ENCODE results near the gene SPATA20.

SPATA20 gene

DNA sequence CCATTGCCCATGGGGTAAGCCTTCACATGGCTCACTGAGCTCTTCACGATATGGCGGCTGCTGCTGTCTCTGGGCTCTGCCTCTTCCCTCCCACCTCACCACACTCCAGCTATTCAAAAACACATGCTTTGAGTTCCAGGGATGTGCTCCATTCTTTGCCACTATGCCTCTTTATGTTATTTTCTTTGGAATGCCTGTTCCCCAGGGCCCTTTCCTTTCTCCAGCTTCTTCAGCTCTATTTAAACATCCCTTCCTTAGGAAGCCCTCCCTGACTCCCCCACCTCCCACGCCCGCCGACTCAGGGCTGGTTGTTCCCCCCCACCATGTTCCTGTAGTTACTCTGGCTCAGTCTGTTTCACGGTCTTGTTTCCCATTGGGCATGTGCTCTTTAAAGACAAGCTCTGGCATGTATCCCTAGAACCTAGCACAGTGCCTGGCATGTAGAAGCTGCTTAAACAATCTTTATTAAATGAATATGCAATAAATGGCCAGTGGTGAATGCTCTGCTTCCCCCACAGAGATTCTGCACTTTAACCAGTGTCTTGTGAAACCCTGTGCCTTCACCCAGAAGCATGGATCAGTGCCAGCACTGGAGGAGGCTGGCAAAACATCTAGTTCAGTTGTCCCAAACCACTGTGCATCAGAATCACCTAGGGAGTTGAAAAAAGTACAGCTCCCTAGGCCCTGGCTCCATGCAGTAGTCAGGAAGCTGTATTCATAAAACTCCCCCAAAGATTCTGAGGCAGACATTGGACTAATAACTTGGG, 31.9 kb upstream of the SPATA20 start:
- Histone ChIP-seq H4K20me1 (ENCODE audit: insufficient read depth, low read length) (no peaks in the 10 kb centered on the region), H3K9ac (ENCODE audit: low read depth, low read length) (no peak overlapping the region), H3K27me3 (ENCODE audit: insufficient read depth, low read length, poor library complexity) (peaks cover 5% of the 10 kb centered on the region), H3K27ac (ENCODE audit: low read length) (no peak overlapping the region), H3K4me3 (ENCODE audit: low read depth in 1 of 2, low read length in 2 of 2) (no peak overlapping the region), H3K4me2 (ENCODE audit: insufficient read depth, low read length) (no peak overlapping the region), H2AFZ (ENCODE audit: low read depth, low read length) (no peak overlapping the region), H3K36me3 (ENCODE audit: insufficient read depth, low read length) (no peaks in the 10 kb centered on the region), H3K4me1 (ENCODE audit: insufficient read depth, low read length) (peaks cover under 1% of the 10 kb centered on the region; the same call in 1 of the 2 replicates), H3K79me2 (ENCODE audit: insufficient read depth, low read length) (no peaks in the 10 kb centered on the region), H3K9me3 (ENCODE audit: insufficient read depth, low read length, severe bottlenecking) (no peaks in the 10 kb centered on the region)
- no peak for ATAC-seq (ENCODE audit: insufficient read depth, low read depth)
- TF ChIP-seq, protein P1, sequence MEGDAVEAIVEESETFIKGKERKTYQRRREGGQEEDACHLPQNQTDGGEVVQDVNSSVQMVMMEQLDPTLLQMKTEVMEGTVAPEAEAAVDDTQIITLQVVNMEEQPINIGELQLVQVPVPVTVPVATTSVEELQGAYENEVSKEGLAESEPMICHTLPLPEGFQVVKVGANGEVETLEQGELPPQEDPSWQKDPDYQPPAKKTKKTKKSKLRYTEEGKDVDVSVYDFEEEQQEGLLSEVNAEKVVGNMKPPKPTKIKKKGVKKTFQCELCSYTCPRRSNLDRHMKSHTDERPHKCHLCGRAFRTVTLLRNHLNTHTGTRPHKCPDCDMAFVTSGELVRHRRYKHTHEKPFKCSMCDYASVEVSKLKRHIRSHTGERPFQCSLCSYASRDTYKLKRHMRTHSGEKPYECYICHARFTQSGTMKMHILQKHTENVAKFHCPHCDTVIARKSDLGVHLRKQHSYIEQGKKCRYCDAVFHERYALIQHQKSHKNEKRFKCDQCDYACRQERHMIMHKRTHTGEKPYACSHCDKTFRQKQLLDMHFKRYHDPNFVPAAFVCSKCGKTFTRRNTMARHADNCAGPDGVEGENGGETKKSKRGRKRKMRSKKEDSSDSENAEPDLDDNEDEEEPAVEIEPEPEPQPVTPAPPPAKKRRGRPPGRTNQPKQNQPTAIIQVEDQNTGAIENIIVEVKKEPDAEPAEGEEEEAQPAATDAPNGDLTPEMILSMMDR (IDR thresholded peaks at IDR 0.05; ENCODE audit: borderline replicate concordance, extremely low read depth, low read length, poor library complexity, severe bottlenecking): no peak
- TF ChIP-seq EZH2 (IDR thresholded peaks at IDR 0.05; ENCODE audit: borderline replicate concordance, low read depth, low read length, severe bottlenecking): no peak
- no peak for DNase-seq

DNA sequence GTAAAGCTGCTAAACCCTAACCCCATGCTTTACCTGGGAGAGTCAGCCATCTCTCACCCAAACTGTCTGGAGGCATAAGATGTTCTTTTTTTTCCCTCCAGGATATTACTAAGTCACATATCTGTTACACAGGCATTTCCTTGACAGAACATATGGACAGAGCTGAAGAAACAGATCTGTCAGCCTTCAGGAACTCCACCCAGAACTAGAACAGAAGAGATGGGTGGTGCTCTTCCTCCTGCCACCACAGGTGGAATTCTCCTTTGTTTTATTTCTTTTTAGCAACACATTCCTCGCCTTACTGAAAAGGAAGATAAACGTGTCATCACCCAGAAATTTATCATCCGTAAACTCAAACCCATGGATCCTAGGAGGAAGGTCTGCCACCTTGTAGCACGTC, 30.0 kb upstream of the SPATA20 start:
- H3K4me3 ChIP-seq (ENCODE audit: low read depth in 1 of 2, low read length in 2 of 2): no peak overlapping the region
- H3K9ac ChIP-seq (ENCODE audit: low read depth, low read length): no peak overlapping the region
- H3K36me3 ChIP-seq (ENCODE audit: insufficient read depth, low read length): no peaks in the 10 kb centered on the region
- no peak overlapping the region for H3K27ac ChIP-seq (ENCODE audit: low read length)
- ATAC-seq (ENCODE audit: insufficient read depth, low read depth) (no peak), DNase-seq (no peak)
- no peaks in the 10 kb centered on the region for H3K9me3 ChIP-seq (ENCODE audit: insufficient read depth, low read length, severe bottlenecking)
- H3K4me1 ChIP-seq (ENCODE audit: insufficient read depth, low read length): no peaks in the 10 kb centered on the region
- no peak overlapping the region for H2AFZ ChIP-seq (ENCODE audit: low read depth, low read length)
- TF ChIP-seq, protein P1 (IDR thresholded peaks at IDR 0.05; ENCODE audit: borderline replicate concordance, extremely low read depth, low read length, poor library complexity, severe bottlenecking): no peak
- TF ChIP-seq EZH2 (IDR thresholded peaks at IDR 0.05; ENCODE audit: borderline replicate concordance, low read depth, low read length, severe bottlenecking): no peak
- no peaks in the 10 kb centered on the region for H3K79me2 ChIP-seq (ENCODE audit: insufficient read depth, low read length)
- no peak overlapping the region for H3K4me2 ChIP-seq (ENCODE audit: insufficient read depth, low read length)
- no peaks in the 10 kb centered on the region for H4K20me1 ChIP-seq (ENCODE audit: insufficient read depth, low read length)
- peaks cover 5% of the 10 kb centered on the region for H3K27me3 ChIP-seq (ENCODE audit: insufficient read depth, low read length, poor library complexity)

DNA sequence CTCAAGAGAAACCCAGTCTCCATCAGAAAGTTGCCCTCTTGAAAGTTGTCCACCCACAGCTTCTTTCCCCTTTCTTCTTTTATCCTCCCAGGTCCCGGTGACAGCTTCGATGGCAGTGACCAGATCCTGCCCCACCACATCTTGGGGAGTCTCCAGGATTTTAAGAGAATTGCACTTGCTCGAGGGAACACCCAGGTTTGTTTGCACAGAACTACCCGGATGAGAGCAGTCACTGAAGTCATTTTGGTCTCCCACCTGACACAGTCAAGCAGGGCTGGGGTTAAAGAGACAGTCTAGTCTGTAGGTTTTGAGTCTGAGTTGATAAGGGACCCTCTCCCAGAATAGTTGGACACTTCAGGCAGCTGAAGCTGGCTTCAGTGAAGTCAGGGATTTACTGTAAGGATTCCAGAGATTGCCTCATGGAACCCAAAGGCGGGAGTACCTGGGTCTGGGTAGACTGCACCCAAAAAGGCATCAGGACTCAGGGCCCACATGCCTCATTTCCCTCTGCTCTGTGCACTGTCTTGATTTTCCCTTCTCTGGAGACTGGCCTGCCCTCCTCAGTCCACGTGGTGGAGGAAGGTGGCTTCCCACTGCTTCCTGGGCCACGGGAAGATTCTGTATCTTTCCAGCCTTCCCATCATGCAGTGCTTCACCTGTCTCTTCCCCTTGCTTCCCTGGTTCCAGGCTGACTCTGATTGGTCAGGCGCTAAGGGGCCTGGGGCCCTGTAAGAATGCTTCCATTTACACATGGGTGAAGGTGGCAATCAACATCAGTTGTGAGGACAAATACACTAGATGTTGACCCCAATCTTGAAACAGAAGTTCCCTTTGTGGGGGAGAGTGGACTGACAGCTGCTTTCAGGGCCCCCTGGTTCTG, 29.2 kb upstream of the SPATA20 start:
- Histone ChIP-seq H3K27ac (ENCODE audit: low read length) (no peak overlapping the region), H3K4me1 (ENCODE audit: insufficient read depth, low read length) (no peaks in the 10 kb centered on the region), H3K79me2 (ENCODE audit: insufficient read depth, low read length) (no peaks in the 10 kb centered on the region), H3K9me3 (ENCODE audit: insufficient read depth, low read length, severe bottlenecking) (no peaks in the 10 kb centered on the region), H3K4me2 (ENCODE audit: insufficient read depth, low read length) (no peak overlapping the region), H3K36me3 (ENCODE audit: insufficient read depth, low read length) (no peaks in the 10 kb centered on the region), H4K20me1 (ENCODE audit: insufficient read depth, low read length) (no peaks in the 10 kb centered on the region), H3K9ac (ENCODE audit: low read depth, low read length) (no peak overlapping the region), H3K27me3 (ENCODE audit: insufficient read depth, low read length, poor library complexity) (peaks cover 5% of the 10 kb centered on the region), H3K4me3 (ENCODE audit: low read depth in 1 of 2, low read length in 2 of 2) (no peak overlapping the region), H2AFZ (ENCODE audit: low read depth, low read length) (no peak overlapping the region)
- no peak for TF ChIP-seq EZH2 (IDR thresholded peaks at IDR 0.05; ENCODE audit: borderline replicate concordance, low read depth, low read length, severe bottlenecking)
- TF ChIP-seq, protein P1 (IDR thresholded peaks at IDR 0.05; ENCODE audit: borderline replicate concordance, extremely low read depth, low read length, poor library complexity, severe bottlenecking): no peak
- ATAC-seq (ENCODE audit: insufficient read depth, low read depth) (no peak), DNase-seq (no peak)
